Stimulated activated CD8-positive, alpha-beta memory T cell treated with anti-CD3 and anti-CD28 coated beads, Interleukin-4, amount 100 ng/mL, for 4 hours (primary cell): ENCODE measurements around the gene ZNF264.
"Not testable (repeated sequence)": the region's sequence is repeated elsewhere in the genome, so short reads cannot be mapped to it uniquely, and the experiment has no call there.

Experiments
- DNase-seq, 2 donors: peaks; one replicate each; pipeline ENCODE4 v3.0.0-alpha.2; 2020; ENCODE audit warnings: low read depth in 2 of 2, low spot score in 1 of 2

The ZNF264 gene

DNA sequence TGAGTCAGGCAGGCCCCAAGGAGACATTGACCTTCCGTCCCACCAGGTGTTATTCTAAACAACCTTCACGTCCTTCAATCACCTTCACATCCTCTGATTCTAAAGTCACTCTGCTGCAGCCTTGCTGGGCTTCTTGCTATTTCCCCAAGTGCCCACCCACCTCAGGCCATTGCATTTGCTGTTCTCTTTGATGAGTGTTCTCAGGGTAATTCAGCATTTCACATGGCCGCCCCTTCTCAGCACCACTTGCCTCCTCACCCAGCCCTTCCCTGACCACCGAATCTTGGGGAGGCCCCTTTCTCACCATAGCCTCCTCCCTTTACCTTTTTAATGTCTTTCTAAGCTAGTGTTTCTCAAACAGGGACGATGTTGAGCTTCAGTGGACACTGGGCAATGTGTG, 53.8 kb downstream of the ZNF264 start:
- DNase-seq = no peak

DNA sequence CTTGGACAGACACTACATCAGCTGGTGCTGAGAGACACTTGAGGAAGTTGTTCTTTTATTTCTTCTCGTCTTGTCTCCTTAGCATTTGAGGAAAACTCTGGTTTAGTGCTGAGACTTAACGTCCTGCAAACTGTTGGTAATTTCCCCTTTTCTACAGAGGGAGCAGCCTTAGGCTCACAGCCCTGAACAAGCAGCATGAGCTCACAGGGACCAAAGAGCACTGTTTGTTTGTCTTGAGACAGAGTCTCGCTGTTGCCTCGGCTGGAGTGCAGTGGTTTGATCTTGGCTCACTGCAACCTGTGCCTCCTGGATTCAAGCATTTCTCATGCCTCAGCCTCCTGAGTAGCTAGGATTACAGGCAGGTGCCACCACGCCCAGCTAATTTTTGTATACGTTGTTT, 54.7 kb downstream of the ZNF264 start:
- DNase-seq = no peak

DNA sequence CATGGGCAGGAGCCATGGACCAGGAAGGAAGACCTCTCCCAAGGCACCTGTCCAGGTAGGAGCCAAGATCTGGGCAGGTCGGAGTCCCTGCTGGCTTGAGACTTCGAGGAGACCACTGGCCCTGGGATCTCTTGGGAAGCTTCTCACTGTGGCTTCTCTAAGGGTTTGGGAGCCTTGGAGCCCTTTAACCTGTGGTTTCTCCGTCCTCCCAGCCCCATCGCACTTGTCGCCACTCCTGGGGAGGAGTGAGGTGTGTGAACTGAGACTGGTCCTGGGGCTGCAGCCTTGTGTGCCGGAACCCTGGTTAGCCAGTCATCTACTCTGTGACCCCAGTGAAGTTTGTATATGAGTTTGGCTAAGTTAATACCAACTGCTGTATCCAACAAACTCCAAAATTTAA, 57.3 kb downstream of the ZNF264 start:
- DNase-seq = no peak

DNA sequence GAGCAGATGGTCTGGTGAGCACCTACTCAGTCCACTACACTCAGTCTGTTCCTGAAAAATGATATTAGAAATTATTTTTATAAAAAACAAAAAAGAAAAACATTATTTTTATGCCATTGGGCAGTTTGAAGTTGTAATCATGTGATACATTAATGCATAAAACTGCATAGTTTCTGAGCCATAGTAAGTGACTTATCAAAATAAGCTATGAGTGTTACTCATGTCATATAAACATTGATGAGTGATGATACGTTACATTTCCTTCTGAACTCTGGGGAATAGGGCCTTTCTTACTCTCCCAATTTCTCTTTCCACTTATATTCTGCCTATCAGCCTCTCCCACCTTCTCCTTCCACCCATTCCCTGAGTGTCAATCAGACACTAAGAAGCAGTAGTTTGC, 58.0 kb downstream of the ZNF264 start:
- DNase-seq = no peak

DNA sequence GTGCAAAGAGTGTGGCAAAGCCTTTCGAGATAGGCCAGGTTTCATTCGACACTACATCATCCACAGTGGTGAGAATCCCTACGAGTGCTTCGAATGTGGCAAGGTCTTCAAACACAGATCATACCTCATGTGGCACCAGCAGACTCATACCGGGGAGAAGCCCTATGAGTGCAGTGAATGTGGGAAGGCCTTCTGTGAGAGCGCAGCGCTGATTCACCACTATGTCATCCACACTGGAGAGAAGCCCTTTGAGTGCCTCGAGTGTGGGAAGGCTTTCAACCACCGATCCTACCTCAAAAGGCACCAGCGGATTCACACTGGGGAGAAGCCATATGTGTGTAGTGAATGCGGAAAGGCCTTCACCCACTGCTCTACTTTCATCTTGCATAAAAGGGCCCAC, 62.5 kb downstream of the ZNF264 start:
- DNase-seq = not testable (repeated sequence)

DNA sequence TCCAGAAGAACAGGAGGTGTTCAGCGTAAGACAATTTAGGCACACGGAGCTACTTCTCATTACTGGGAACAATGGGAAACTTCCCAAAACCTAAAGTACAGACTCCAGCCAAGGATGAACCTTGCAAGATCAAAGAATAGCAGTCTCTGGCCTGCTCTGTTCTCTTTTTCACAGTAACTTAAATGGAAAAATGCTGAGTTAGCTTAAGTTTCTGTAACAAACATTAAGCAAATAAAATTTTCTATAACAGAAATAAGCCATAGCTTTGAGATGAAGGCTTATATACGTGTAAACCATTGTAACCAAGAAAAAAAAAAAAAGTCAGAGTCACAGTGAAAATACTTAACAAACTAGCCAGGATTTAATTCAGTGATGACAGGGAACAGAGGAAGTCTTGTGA, 70.7 kb downstream of the ZNF264 start:
- DNase-seq = no peak

DNA sequence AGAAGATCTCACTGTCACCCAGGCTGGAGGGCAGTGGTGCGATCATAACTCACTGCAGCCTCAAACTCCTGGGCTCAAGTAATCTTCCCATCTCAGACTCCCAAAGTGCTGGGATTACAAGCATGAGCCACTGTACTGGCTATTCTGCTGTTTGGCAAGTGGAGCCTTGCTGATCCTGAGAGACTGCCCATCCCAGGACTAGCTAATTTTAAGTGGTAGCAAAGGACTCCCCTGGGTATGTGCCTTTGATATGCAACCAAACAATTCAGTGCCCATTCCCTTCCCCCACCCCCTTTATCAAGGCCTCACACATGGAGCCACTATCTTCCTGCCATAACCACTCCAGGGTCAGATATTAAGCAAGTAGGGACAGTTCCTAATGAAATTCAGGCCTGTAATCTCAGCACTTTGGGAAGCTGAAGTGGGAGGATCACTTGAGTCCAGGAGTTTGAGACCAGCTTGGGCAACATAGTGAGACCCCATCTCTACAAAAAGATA, 72.0 kb downstream of the ZNF264 start:
- no peak for DNase-seq

DNA sequence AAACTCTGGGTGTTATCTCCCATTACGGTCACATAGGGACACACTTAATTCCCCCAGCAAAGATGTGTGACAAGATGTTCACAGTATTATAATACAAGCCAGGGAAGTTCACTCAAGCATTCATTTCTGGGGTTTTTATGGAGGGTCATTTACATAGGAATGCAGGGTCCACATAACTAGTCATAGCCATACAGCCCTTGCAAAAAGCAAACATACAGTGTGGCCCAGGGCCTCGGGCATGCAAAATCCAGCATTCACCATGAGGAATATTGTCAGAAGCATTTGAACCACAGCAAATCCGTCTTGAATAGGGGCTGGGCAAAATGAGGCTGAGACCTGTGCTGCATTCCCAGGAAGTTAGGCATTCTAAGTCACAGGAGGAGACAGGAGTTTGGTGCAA, 76.0 kb downstream of the ZNF264 start:
- no peak for DNase-seq

DNA sequence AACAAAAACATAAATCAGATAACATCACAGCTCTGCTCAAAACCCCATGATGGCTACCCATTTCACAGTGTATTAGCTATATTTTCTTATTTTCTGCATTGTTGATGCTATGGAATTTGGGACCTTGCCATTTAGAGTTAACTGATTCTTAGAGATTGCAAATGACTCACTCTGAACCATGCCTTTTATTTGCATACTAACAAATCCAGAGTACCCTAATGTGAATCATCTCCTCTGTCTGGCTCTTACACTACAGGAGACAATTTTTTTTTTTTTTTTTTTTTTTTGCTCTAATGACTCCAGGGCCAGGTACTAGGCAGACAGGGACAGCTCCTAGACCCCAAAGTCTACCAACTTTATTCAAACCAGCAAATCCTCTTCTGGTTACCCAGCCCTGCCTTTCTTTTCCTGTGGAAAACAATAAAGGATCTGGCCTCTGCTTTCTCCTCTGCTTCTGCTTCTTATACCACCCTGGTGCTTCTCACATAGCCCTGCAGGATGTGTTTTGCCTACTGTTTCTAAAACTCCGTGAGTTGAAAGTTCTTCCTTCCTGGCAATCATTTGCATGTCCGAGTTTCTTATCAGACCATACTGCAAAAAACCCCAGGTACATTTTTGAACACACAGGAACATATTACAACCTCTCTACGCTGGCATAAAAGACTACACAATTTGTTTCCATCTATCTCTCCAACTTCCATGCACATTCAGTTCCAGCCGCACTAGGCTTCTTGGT, 78.4 kb downstream of the ZNF264 start:
- DNase-seq = no peak

DNA sequence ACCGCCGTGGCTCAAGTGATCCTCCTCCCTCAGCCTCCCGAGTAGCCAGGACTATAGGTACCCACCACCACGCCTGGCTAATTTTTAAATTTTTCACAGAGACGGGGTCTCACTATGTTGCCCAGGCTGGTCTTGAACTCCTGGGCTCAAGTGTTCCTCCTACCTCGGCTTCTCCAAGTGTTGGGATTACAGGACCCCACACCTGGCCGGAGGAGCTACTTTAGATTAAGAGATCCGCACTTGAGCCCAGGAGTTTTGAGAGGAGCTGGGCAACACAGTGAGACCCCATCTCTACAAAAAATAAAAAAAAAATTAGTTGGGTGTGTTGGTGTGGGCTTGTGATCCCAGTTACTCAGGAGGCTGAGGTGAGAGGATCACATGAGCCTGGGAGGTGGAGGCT, 80.0 kb downstream of the ZNF264 start:
- no peak for DNase-seq
